GM21529 (cell line): ENCODE results near the gene KCNQ5.

ENCODE experiments used
- ATAC-seq: cut with Tn5 transposase; IDR thresholded peaks from one replicate; pipeline ENCODE4 v1.9.1; 2021; ENCODE audit not compliant: unreplicated experiment

KCNQ5 gene

GRCh38 chr6:72675396-72675795, 53.5 kb downstream of the KCNQ5 start:
- ATAC-seq, result no peak

GRCh38 chr6:72676995-72677394, 55.1 kb downstream of the KCNQ5 start:
- no peak for ATAC-seq

GRCh38 chr6:72677740-72678139, 55.9 kb downstream of the KCNQ5 start:
- ATAC-seq, result no peak

GRCh38 chr6:72683797-72684196, 61.9 kb downstream of the KCNQ5 start:
- peak; percentile 98 for ATAC-seq

- ATAC-seq, result peak; percentile 89
Measured at GRCh38 chr6:72689107-72689954, 67.5 kb downstream of the KCNQ5 start.

GRCh38 chr6:72691249-72691648, 69.4 kb downstream of the KCNQ5 start:
- ATAC-seq, result no peak

- ATAC-seq, result no peak
Measured at GRCh38 chr6:72696055-72696454, 74.2 kb downstream of the KCNQ5 start.

GRCh38 chr6:72699159-72699558, 77.3 kb downstream of the KCNQ5 start:
- no peak for ATAC-seq

GRCh38 chr6:72702421-72702820, 80.6 kb downstream of the KCNQ5 start:
- ATAC-seq, result no peak

GRCh38 chr6:72703093-72703492, 81.2 kb downstream of the KCNQ5 start:
- no peak for ATAC-seq

GRCh38 chr6:72704979-72705378, 83.1 kb downstream of the KCNQ5 start:
- ATAC-seq, result no peak

- no peak for ATAC-seq
Measured at GRCh38 chr6:72709431-72709830, 87.6 kb downstream of the KCNQ5 start.

- ATAC-seq, result no peak
Measured at GRCh38 chr6:72711731-72712130, 89.9 kb downstream of the KCNQ5 start.

- no peak for ATAC-seq
Measured at GRCh38 chr6:72712910-72713309, 91.0 kb downstream of the KCNQ5 start.

GRCh38 chr6:72715119-72715518, 93.3 kb downstream of the KCNQ5 start:
- ATAC-seq, result no peak

GRCh38 chr6:72716916-72717315, 95.1 kb downstream of the KCNQ5 start:
- ATAC-seq, result no peak

- ATAC-seq, result no peak
Measured at GRCh38 chr6:72720464-72720863, 98.6 kb downstream of the KCNQ5 start.

GRCh38 chr6:72721346-72721745, 99.5 kb downstream of the KCNQ5 start:
- no peak for ATAC-seq

GRCh38 chr6:72724545-72724944, 102.7 kb downstream of the KCNQ5 start:
- peak; percentile 85 for ATAC-seq

GRCh38 chr6:72728706-72729343, 107.0 kb downstream of the KCNQ5 start:
- ATAC-seq, result no peak

GRCh38 chr6:72733045-72733444, 111.2 kb downstream of the KCNQ5 start:
- ATAC-seq, result no peak

GRCh38 chr6:72738091-72738490, 116.2 kb downstream of the KCNQ5 start:
- no peak for ATAC-seq
